IPS-20b (cell line): ENCODE results near the gene CADM1.

ENCODE experiments used
- H3K27ac ChIP-seq: one replicate; pipeline ENCODE4 v1.5.1; 2013; ENCODE audit warnings: low read length
- H3K27me3 ChIP-seq: 2 replicates; pipeline ENCODE4 v1.6.1; 2013; ENCODE audit warnings: mild to moderate bottlenecking, low read length, inconsistent platforms; ENCODE audit not compliant: insufficient read depth
- H3K36me3 ChIP-seq: 2 replicates; pipeline ENCODE4 v1.6.1; 2013; ENCODE audit warnings: low read depth, mild to moderate bottlenecking, inconsistent platforms, low read length, moderate library complexity; ENCODE audit not compliant: insufficient read depth
- H3K4me1 ChIP-seq: 2 replicates; pipeline ENCODE4 v1.6.1; 2013; ENCODE audit warnings: mild to moderate bottlenecking, control low read depth, inconsistent platforms, low read length, moderate library complexity; ENCODE audit not compliant: insufficient read depth
- H3K4me3 ChIP-seq: 2 replicates; pipeline ENCODE4 v1.5.1; 2013; ENCODE audit warnings: mild to moderate bottlenecking, low read length, inconsistent platforms
- H3K9ac ChIP-seq: 2 replicates; pipeline ENCODE4 v1.6.1; 2013; ENCODE audit warnings: low read depth, mild to moderate bottlenecking, inconsistent platforms, low read length, moderate library complexity
- H3K9me3 ChIP-seq: 2 replicates; pipeline ENCODE4 v1.6.1; 2013; ENCODE audit warnings: mild to moderate bottlenecking, low read depth, low read length, inconsistent platforms; ENCODE audit not compliant: insufficient read depth

The CADM1 gene

DNA sequence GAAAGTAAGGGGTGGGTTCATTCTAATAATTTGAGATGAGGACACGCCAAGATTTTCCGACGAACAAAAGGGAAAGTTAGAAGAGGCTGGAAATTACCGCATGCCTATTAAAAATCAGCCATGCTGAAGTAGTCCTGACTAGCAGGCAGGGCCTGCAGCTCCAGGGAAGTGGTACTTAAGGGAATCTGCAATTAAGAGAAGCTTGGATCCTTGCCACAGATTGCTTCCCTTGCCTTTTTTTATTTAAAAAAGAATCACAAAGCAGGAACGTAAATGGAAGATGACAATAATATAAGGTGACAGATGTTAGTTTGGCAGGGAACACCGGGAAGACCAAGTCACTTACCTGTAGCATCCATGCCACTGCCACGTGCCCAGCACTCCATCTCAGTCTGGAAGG lies 359.3 kb downstream of the CADM1 start:
- Histone ChIP-seq H3K4me3 (no peak overlapping the region), H3K4me1 (no peaks in the 10 kb centered on the region), H3K9ac (no peak overlapping the region), H3K9me3 (no peaks in the 10 kb centered on the region), H3K27ac (no peak overlapping the region), H3K36me3 (no peaks in the 10 kb centered on the region), H3K27me3 (no peaks in the 10 kb centered on the region)

GRCh38 chr11:115144014-115144413 lies 360.2 kb downstream of the CADM1 start:
- Histone ChIP-seq H3K27me3 (no peaks in the 10 kb centered on the region), H3K36me3 (no peaks in the 10 kb centered on the region), H3K9me3 (no peaks in the 10 kb centered on the region), H3K4me3 (no peak overlapping the region), H3K4me1 (no peaks in the 10 kb centered on the region), H3K9ac (no peak overlapping the region), H3K27ac (no peak overlapping the region)

DNA sequence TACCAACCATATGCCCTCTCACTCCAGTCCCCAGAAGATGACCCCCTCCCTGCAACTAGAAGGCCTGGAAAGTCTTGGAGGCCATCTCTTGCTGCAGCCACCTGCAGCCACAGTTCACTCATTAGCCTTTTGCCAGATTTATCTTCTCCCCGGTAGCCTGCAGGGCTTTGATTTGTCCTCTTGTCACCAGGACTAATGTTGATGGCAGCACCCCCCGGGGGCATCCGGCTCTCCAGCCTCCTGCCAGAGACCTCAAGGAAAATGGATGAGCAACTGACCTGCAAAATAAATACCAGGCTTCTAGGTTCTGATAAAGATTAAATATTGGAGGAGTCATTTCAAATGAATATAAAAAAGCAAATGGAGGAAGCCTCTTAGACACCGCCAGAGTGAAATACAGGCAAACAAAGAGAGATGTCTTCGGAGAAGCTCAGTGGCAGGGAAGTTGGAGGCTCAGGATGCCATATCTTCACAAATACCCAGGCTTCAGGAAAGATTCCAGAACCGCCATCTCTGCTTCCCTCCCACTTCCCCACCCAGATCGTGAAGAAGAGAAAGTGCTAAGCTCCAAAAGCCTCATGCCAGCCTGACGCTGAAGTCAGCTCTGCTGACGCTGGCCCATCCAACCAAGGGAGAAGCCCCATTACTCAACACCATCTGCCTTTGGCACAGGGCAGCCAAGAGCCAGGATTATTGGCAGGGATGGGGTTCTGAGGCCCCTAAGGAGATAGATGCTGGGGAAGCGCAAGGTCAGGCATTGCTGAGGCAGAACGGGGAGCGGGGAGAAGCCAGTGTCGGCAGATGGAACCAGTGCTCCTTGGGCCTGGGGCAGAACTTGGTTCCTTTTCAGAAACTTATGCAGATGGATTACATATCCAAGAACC lies 362.7 kb downstream of the CADM1 start:
- Histone ChIP-seq H3K27ac (no peak overlapping the region), H3K27me3 (no peaks in the 10 kb centered on the region)

DNA sequence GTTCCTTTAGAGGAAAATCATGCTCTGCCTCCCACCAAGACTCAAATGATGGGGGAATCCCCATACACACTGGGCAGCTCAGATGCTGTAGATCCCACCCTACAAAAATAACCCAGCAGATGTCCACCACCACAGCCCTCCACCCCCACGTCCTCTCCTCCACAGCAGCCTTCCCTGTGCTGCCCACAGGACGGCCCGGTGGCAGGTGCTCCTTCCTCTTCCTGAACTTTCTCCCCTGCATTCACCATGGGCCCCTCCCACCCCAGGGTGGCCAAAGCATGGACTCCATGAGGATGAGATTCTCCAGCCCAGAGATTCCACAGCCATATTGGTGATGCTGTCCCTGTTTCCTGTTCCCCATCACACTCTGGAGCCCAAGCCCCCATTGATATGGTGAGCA lies 368.3 kb downstream of the CADM1 start:
- Histone ChIP-seq H3K9ac (no peak overlapping the region), H3K4me1 (no peaks in the 10 kb centered on the region), H3K4me3 (no peak overlapping the region), H3K36me3 (no peaks in the 10 kb centered on the region), H3K9me3 (no peaks in the 10 kb centered on the region), H3K27me3 (no peaks in the 10 kb centered on the region), H3K27ac (no peak overlapping the region)

More for the DNA sequence above, 362.7 kb downstream of the CADM1 start:
- H3K9ac ChIP-seq, result no peak overlapping the region
- H3K4me1 ChIP-seq, result no peaks in the 10 kb centered on the region
- no peaks in the 10 kb centered on the region for H3K36me3 ChIP-seq
- H3K9me3 ChIP-seq, result no peaks in the 10 kb centered on the region
- H3K4me3 ChIP-seq, result no peak overlapping the region

DNA sequence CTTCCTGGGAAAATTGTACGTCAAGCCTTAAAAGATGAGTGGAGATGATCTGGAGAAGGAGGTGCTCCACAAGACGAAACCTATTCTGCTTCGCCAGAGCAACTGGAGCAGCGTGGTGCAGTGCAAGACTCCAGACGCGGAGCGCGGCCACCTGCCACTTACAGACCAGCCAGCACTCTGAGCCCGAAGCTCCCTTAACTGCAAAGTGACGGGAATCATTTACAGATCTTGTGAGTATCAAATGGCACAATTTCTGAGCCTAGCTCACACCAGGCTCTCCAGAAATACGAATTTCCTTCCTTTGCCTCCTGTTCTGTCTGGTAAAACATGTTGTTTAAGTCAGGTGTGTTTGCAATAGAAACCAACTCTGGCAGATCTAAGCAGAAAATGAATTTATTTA lies 369.3 kb downstream of the CADM1 start:
- no peaks in the 10 kb centered on the region for H3K9me3 ChIP-seq
- no peak overlapping the region for H3K9ac ChIP-seq

GRCh38 chr11:115133475-115134209 lies 370.6 kb downstream of the CADM1 start:
- Histone ChIP-seq H3K9me3 (no peaks in the 10 kb centered on the region), H3K4me1 (no peaks in the 10 kb centered on the region), H3K4me3 (no peak overlapping the region), H3K27me3 (peaks cover 5% of the 10 kb centered on the region; the same call in 1 of the 2 replicates), H3K9ac (no peak overlapping the region), H3K27ac (no peak overlapping the region), H3K36me3 (no peaks in the 10 kb centered on the region)

More for the DNA sequence above, 369.3 kb downstream of the CADM1 start:
- Histone ChIP-seq H3K4me1 (no peaks in the 10 kb centered on the region), H3K36me3 (no peaks in the 10 kb centered on the region), H3K27me3 (no peaks in the 10 kb centered on the region), H3K27ac (no peak overlapping the region), H3K4me3 (no peak overlapping the region)

DNA sequence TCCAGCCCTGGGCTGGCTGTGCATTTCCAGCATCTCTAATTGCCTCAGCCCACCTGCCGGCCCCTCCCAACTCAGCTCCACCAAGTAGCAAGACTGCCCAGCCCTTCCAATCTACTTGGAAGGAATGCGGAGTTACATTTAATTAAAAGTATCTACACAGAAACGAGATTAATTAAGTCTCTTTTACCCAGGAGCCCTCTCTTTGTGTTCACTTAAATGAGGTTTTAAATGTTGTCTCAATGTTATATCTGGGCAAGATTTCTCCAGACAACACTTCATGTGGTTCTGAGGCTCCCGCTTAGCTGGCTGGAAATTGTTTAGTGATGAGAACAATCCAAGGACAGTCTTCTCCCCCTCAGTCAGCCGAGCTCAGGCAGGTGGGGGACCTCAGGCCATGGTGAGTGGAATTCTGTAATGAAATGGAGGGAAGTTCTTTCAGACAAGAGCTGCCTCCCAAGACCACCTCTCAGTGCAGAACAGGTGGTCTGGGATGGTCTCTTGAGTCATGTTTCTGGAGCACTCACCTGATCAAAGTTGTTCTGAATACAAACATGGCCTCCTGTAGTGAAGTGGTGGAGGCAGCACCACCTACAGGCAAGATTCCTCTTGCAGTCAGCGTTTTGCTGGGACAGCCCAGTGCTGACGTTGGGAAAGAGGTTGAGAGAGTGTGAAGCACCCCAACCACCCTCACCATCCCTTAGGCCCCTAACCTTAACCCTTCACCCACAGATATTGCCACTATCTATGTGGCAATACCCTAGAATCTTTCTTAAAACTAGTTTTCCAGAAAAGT lies 371.6 kb downstream of the CADM1 start:
- Histone ChIP-seq H3K9ac (no peak overlapping the region), H3K27me3 (peaks cover 5% of the 10 kb centered on the region; the same call in 1 of the 2 replicates), H3K36me3 (no peaks in the 10 kb centered on the region), H3K9me3 (no peaks in the 10 kb centered on the region), H3K4me3 (no peak overlapping the region), H3K4me1 (no peaks in the 10 kb centered on the region), H3K27ac (no peak overlapping the region)

DNA sequence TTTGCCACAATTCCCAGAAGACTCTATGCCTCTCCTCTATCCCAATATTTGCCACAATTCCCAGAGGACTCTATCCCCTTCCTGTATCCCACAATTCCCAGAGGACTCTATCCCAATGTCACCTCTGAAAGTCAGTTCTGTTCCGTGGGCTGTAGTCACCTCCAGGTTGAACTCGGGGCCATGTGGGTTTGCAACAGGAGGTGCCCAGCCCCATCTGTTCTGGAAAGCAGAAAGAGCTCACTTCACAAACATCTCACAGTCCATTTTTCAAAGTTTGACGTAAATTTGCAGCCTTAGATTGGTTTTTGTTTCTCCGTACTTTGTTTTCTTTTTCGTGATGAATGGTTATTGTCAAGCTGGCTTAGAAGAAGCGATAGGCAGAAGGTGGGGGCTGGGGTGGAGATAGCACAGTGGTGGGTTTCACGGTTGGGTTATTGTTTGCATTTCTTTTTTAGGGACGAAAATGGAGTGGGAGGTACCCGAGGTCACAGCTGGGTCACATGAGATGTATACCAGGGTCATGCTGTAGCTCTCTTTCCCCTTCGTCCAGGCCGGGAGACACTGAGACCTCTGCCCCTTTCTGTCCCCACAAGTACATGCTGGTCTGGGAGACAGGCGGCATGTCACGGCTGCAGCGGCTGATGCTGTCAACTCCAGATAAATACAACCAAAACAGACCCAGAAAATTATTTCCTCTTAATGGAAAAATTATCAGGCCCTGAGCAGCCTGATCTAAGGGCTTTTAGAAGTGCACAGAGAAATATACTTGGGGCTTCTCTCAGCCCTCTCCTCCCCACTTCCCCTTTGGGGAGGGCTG lies 374.5 kb downstream of the CADM1 start:
- no peaks in the 10 kb centered on the region for H3K36me3 ChIP-seq
- H3K9ac ChIP-seq, result no peak overlapping the region
- H3K27ac ChIP-seq, result no peak overlapping the region
- H3K9me3 ChIP-seq, result no peaks in the 10 kb centered on the region
- peaks cover 1% of the 10 kb centered on the region; the same call in 1 of the 2 replicates for H3K4me1 ChIP-seq
- peaks cover 5% of the 10 kb centered on the region; the same call in 1 of the 2 replicates for H3K27me3 ChIP-seq
- H3K4me3 ChIP-seq, result no peak overlapping the region

GRCh38 chr11:115128226-115128625 lies 376.0 kb downstream of the CADM1 start:
- peaks cover 5% of the 10 kb centered on the region; the same call in 1 of the 2 replicates for H3K27me3 ChIP-seq
- no peaks in the 10 kb centered on the region for H3K36me3 ChIP-seq
- no peaks in the 10 kb centered on the region for H3K9me3 ChIP-seq
- H3K9ac ChIP-seq, result no peak overlapping the region
- no peak overlapping the region for H3K4me3 ChIP-seq
- H3K4me1 ChIP-seq, result peaks cover 6% of the 10 kb centered on the region; the same call in 1 of the 2 replicates
- H3K27ac ChIP-seq, result no peak overlapping the region

DNA sequence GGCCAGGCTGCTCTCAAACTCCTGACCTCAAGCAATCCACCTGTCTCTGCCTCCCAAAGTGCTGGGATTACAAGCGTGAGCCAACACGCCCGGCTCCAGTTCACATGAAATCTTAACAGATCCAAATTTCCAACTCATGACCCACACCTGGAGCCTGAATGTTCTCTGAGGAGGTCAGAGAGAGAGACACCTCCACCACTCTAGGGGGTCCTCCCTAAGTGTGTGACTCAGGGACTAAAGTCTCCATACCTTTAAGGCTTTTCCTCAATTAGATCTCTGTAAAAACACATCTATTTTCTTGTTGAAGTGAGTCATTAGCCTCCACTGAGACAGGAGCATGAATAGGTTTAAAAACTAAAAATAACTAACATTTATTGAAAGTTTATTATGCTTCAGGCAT lies 376.4 kb downstream of the CADM1 start:
- no peak overlapping the region for H3K9ac ChIP-seq
- no peak overlapping the region for H3K4me3 ChIP-seq
- H3K27me3 ChIP-seq, result peaks cover 5% of the 10 kb centered on the region; the same call in 1 of the 2 replicates
- peaks cover 6% of the 10 kb centered on the region; the same call in 1 of the 2 replicates for H3K4me1 ChIP-seq
- no peaks in the 10 kb centered on the region for H3K9me3 ChIP-seq
- H3K36me3 ChIP-seq, result no peaks in the 10 kb centered on the region
- H3K27ac ChIP-seq, result no peak overlapping the region
